Keratinocyte (primary cell): ENCODE results near the gene PTCHD1. TPM values are rescaled to one million over a fixed set of nuclear protein-coding genes. Genes with fewer than 3 reads are reported as not detected.

Experiments
- DNase-seq: peaks from one replicate; pipeline ENCODE4 v3.0.0-alpha.2; 2011; ENCODE audit warnings: low read depth, missing footprints, low spot score
- FAIRE-seq: peaks from 2 replicates; lab custom pipeline; 2011; peaks lifted over from hg19 to GRCh38; lab: Jason Lieb, UNC
- H2AFZ ChIP-seq: 2 replicates; pipeline ENCODE4 v1.6.0; 2012; ENCODE audit warnings: low read length, control low read depth, inconsistent platforms; ENCODE audit not compliant: control insufficient read depth
- H3K27ac ChIP-seq: 2 replicates; pipeline ENCODE4 v1.5.1; 2011; ENCODE audit warnings: low read length; ENCODE audit not compliant: control insufficient read depth, insufficient read depth
- H3K27me3 ChIP-seq: 3 replicates; pipeline ENCODE4 v1.6.0; 2011; ENCODE audit warnings: low read length; ENCODE audit not compliant: control insufficient read depth, insufficient read depth; ENCODE audit errors: extremely low read depth
- H3K36me3 ChIP-seq, 2 experiments: 2 replicates in 1 of 2; 3 replicates in 1 of 2; pipeline ENCODE4 v1.5.1; 2011; ENCODE audit warnings: low read length in 2 of 2, mild to moderate bottlenecking in 1 of 2; ENCODE audit not compliant: control insufficient read depth in 2 of 2, insufficient read depth in 2 of 2; ENCODE audit errors: extremely low read depth in 1 of 2
- H3K4me1 ChIP-seq: 3 replicates; pipeline ENCODE4 v1.5.1; 2011; ENCODE audit warnings: low read length; ENCODE audit not compliant: control insufficient read depth, insufficient read depth; ENCODE audit errors: extremely low read depth
- H3K4me2 ChIP-seq: 3 replicates; pipeline ENCODE4 v1.6.0; 2011; ENCODE audit warnings: low read depth, low read length; ENCODE audit not compliant: control insufficient read depth, insufficient read depth; ENCODE audit errors: extremely low read depth
- H3K4me3 ChIP-seq, 3 experiments: fragments of 200-600 bp in 1 of 3; sonication (generic) in 1 of 3; 2 replicates in 2 of 3; 3 replicates in 1 of 3; pipeline ENCODE4 v1.5.1; 2011 to 2016; ENCODE audit warnings: low read length in 3 of 3, mild to moderate bottlenecking in 3 of 3, control low read depth in 2 of 3, inconsistent platforms in 1 of 3, low read depth in 1 of 3, mixed read lengths in 1 of 3, mixed run types in 1 of 3, moderate library complexity in 1 of 3; ENCODE audit not compliant: control insufficient read depth in 2 of 3, insufficient read depth in 2 of 3; ENCODE audit errors: extremely low read depth in 1 of 3
- H3K79me2 ChIP-seq: 2 replicates; pipeline ENCODE4 v1.6.0; 2012; ENCODE audit warnings: low read length; ENCODE audit not compliant: control insufficient read depth, insufficient read depth
- H3K9ac ChIP-seq: 3 replicates; pipeline ENCODE4 v1.6.0; 2011; ENCODE audit warnings: low read length; ENCODE audit not compliant: control insufficient read depth, insufficient read depth; ENCODE audit errors: extremely low read depth
- H3K9me1 ChIP-seq: 3 replicates; pipeline ENCODE4 v1.6.0; 2011; ENCODE audit warnings: low read length; ENCODE audit not compliant: control insufficient read depth, insufficient read depth; ENCODE audit errors: extremely low read depth
- H3K9me3 ChIP-seq: 2 replicates; pipeline ENCODE4 v1.5.1; 2012; ENCODE audit warnings: low read depth, low read length; ENCODE audit not compliant: control insufficient read depth
- H4K20me1 ChIP-seq: 3 replicates; pipeline ENCODE4 v1.6.0; 2011; ENCODE audit warnings: low read length; ENCODE audit not compliant: control insufficient read depth, insufficient read depth; ENCODE audit errors: extremely low read depth
- CTCF ChIP-seq, 3 experiments: IDR thresholded peaks in 1 of 3; conservative IDR thresholded peaks in 1 of 3; optimal IDR thresholded peaks in 1 of 3; 2 replicates in 2 of 3; 3 replicates in 1 of 3; pipeline versions ENCODE3 to v1.5.1; 2011; ENCODE audit warnings: low read length in 3 of 3, mild to moderate bottlenecking in 3 of 3, moderate library complexity in 2 of 3, control low read depth in 1 of 3, inconsistent platforms in 1 of 3; ENCODE audit not compliant: insufficient read depth in 2 of 3; ENCODE audit errors: extremely low read depth in 1 of 3
- EZH2 ChIP-seq: IDR thresholded peaks from one replicate; pipeline ENCODE4 v1.6.1; 2012; ENCODE audit warnings: inconsistent platforms, mild to moderate bottlenecking, low read length, moderate library complexity
- dilution Hi-C: fragments of 300-500 bp; cut with MboI; formaldehyde crosslinking; loops from one replicate; pipeline ENCODE4 v1.7.0; 2020; ENCODE audit warnings: low sequenced_read_pairs; ENCODE audit not compliant: extremely low pct_ligation_motif_present
- polyA plus RNA-seq, 5 experiments: library from polyadenylated mRNA; depleted of rRNA in 3 of 5; stranded (reverse) in 3 of 5; stranded (forward) in 1 of 5; unstranded in 1 of 5; fragments of >200 nt; gene quantifications; 1 replicate in 1 of 5; 2 replicates in 3 of 5; 3 replicates in 1 of 5; pipeline versions ENCODE4 v1.2.1 to v1.2.3, GENCODE V29; 2011 to 2012; ENCODE audit warnings: missing spikeins in 2 of 5, low read depth in 1 of 5, low replicate concordance in 1 of 5

The PTCHD1 gene
- polyA plus RNA-seq, 1 donor (not counting 4 experiments of a cell fraction or from before 2014, with no cell fraction given), result not detected

GRCh38 chrX:23333842-23334520 is 668 bp upstream of the PTCHD1 start:
- H3K27me3 ChIP-seq, result peaks cover 47% of the 10 kb centered on the region
- no peaks in the 10 kb centered on the region for H3K9me3 ChIP-seq
- no peak overlapping the region for H3K27ac ChIP-seq
- FAIRE-seq, result no peak
- TF ChIP-seq EZH2, result no peak
- no peak for TF ChIP-seq CTCF (optimal IDR thresholded peaks at IDR 0.05 in 1 of 3, IDR thresholded peaks at IDR 0.05 in 1 of 3, conservative IDR thresholded peaks at IDR 0.05 in 1 of 3; ENCODE audit: extremely low read depth in 1 of 3, insufficient read depth in 2 of 3, low read length in 3 of 3)
- dilution Hi-C loops, result no loop called here
- H3K79me2 ChIP-seq, result no peaks in the 10 kb centered on the region
- no peaks in the 10 kb centered on the region for H3K9me1 ChIP-seq
- H3K4me3 ChIP-seq, result no peak overlapping the region
- no peak for DNase-seq
- no peaks in the 10 kb centered on the region for H4K20me1 ChIP-seq
- H3K4me1 ChIP-seq, result no peaks in the 10 kb centered on the region
- no peak overlapping the region for H3K4me2 ChIP-seq
- H3K36me3 ChIP-seq, result no peaks in the 10 kb centered on the region
- no peak overlapping the region for H2AFZ ChIP-seq
- H3K9ac ChIP-seq, result no peak overlapping the region

GRCh38 chrX:23334521-23334847 is 165 bp upstream of the PTCHD1 start:
- dilution Hi-C loops, result no loop called here
- FAIRE-seq, result no peak
- H3K4me2 ChIP-seq, result no peak overlapping the region

More at GRCh38 chrX:23334521-23334847, 165 bp upstream of the PTCHD1 start:
- H3K9me1 ChIP-seq, result no peaks in the 10 kb centered on the region
- H3K4me3 ChIP-seq, result no peak overlapping the region
- no peak overlapping the region for H3K27ac ChIP-seq
- H3K27me3 ChIP-seq, result peaks cover 47% of the 10 kb centered on the region
- no peaks in the 10 kb centered on the region for H3K36me3 ChIP-seq
- H4K20me1 ChIP-seq, result no peaks in the 10 kb centered on the region
- H3K4me1 ChIP-seq, result no peaks in the 10 kb centered on the region
- TF ChIP-seq EZH2, result no peak
- TF ChIP-seq CTCF (optimal IDR thresholded peaks at IDR 0.05 in 1 of 3, IDR thresholded peaks at IDR 0.05 in 1 of 3, conservative IDR thresholded peaks at IDR 0.05 in 1 of 3; ENCODE audit: extremely low read depth in 1 of 3, insufficient read depth in 2 of 3, low read length in 3 of 3), result no peak
- no peak overlapping the region for H3K9ac ChIP-seq
- no peak for DNase-seq
- no peaks in the 10 kb centered on the region for H3K79me2 ChIP-seq
- no peak overlapping the region for H2AFZ ChIP-seq
- no peaks in the 10 kb centered on the region for H3K9me3 ChIP-seq
